GM23338 (cell line): ENCODE results near the gene SH3BP5. TPM values are rescaled to one million over a fixed set of nuclear protein-coding genes. Genes with fewer than 3 reads are reported as not detected.

Experiments used
- ATAC-seq: fragments of 200-7000 bp; cut with Tn5 transposase; 3 replicates; pipeline ENCODE4 v1.9.1; 2020
- DNase-seq: peaks from one replicate; pipeline ENCODE4 v3.0.0-alpha.2; 2015; ENCODE audit warnings: low spot score
- H2AFZ ChIP-seq: fragments of 200-600 bp; sonication (generic); 2 replicates; pipeline ENCODE4 v1.8.0; 2016; ENCODE audit warnings: antibody characterized with exemption, mild to moderate bottlenecking, moderate library complexity
- H3F3A ChIP-seq: fragments of 200-600 bp; sonication (generic); replicated peaks from 2 replicates; pipeline ENCODE4 v1.8.0; 2017; ENCODE audit warnings: antibody characterized with exemption, mixed run types, low read depth
- H3K27ac ChIP-seq: fragments of 200-600 bp; sonication (generic); 2 replicates; pipeline ENCODE4 v1.6.1; 2016; ENCODE audit warnings: low read depth
- H3K27me3 ChIP-seq: fragments of 200-600 bp; sonication (generic); 2 replicates; pipeline ENCODE4 v1.8.0; 2016; ENCODE audit warnings: mild to moderate bottlenecking, mixed run types, moderate library complexity; ENCODE audit not compliant: insufficient read depth
- H3K36me3 ChIP-seq: fragments of 200-600 bp; sonication (generic); 2 replicates; pipeline ENCODE4 v1.8.0; 2016; ENCODE audit warnings: mild to moderate bottlenecking; ENCODE audit not compliant: insufficient read depth
- H3K4me1 ChIP-seq: fragments of 200-600 bp; sonication (generic); 2 replicates; pipeline ENCODE4 v1.8.0; 2016; ENCODE audit warnings: mild to moderate bottlenecking, moderate library complexity; ENCODE audit not compliant: insufficient read depth
- H3K4me2 ChIP-seq: fragments of 200-600 bp; sonication (generic); 2 replicates; pipeline ENCODE4 v1.7.1; 2017; ENCODE audit warnings: mixed run types
- H3K4me3 ChIP-seq: fragments of 200-600 bp; sonication (generic); 2 replicates; pipeline ENCODE4 v1.6.1; 2016; ENCODE audit warnings: mixed run types
- H3K79me2 ChIP-seq: fragments of 200-600 bp; sonication (generic); replicated peaks from 2 replicates; pipeline ENCODE4 v1.8.0; 2017; ENCODE audit warnings: mild to moderate bottlenecking; ENCODE audit not compliant: insufficient read depth
- H3K9me2 ChIP-seq: fragments of 200-600 bp; sonication (generic); 2 replicates; pipeline ENCODE4 v1.8.0; 2017; ENCODE audit not compliant: insufficient read depth
- H4K20me1 ChIP-seq: fragments of 200-600 bp; sonication (generic); replicated peaks from 2 replicates; pipeline ENCODE4 v1.8.0; 2017; ENCODE audit warnings: mild to moderate bottlenecking; ENCODE audit not compliant: insufficient read depth
- H3K27ac Mint-ChIP-seq: 2 replicates; pipeline ENCODE4 v1.8.0; 2020; ENCODE audit warnings: inconsistent platforms, mild to moderate bottlenecking, moderate library complexity, mixed read lengths
- H3K27me3 Mint-ChIP-seq: 3 replicates; pipeline ENCODE4 v1.8.0; 2022; ENCODE audit warnings: low read depth, mild to moderate bottlenecking, moderate library complexity, mixed read lengths, inconsistent platforms; ENCODE audit not compliant: insufficient read depth, poor library complexity
- H3K36me3 Mint-ChIP-seq: 3 replicates; pipeline ENCODE4 v1.8.0; 2021; ENCODE audit warnings: low read depth, mild to moderate bottlenecking, inconsistent platforms, moderate library complexity, mixed read lengths
- H3K4me1 Mint-ChIP-seq: 3 replicates; pipeline ENCODE4 v1.8.0; 2020; ENCODE audit warnings: mild to moderate bottlenecking, inconsistent platforms, mixed read lengths
- H3K4me3 Mint-ChIP-seq: 3 replicates; pipeline ENCODE4 v1.8.0; 2021; ENCODE audit warnings: moderate library complexity, mild to moderate bottlenecking, inconsistent platforms, mixed read lengths
- H3K9me3 Mint-ChIP-seq: 3 replicates; pipeline ENCODE4 v1.8.0; 2020; ENCODE audit warnings: moderate library complexity, mild to moderate bottlenecking, inconsistent platforms, mixed read lengths
- CREB1 ChIP-seq: fragments of 250-450 bp; sonication (Bioruptor Pico); IDR thresholded peaks from 2 replicates; pipeline ENCODE4 v1.5.0; 2020; ENCODE audit warnings: low read depth, mild to moderate bottlenecking, moderate library complexity
- EZH2 ChIP-seq: fragments of 200-600 bp; sonication (generic); IDR thresholded peaks from one replicate; pipeline ENCODE4 v1.8.0; 2017; ENCODE audit warnings: antibody characterized with exemption, mild to moderate bottlenecking, low read depth; ENCODE audit not compliant: unreplicated experiment
- EZH2phosphoT487 ChIP-seq: fragments of 200-600 bp; sonication (generic); IDR thresholded peaks from one replicate; pipeline ENCODE4 v1.8.1; 2018; ENCODE audit warnings: antibody characterized with exemption; ENCODE audit not compliant: unreplicated experiment
- JUNB ChIP-seq: IDR thresholded peaks from one replicate; pipeline ENCODE4 v1.6.1; 2016; ENCODE audit warnings: antibody characterized with exemption; ENCODE audit not compliant: unreplicated experiment
- NANOG ChIP-seq: IDR thresholded peaks from 2 replicates; pipeline ENCODE4 v1.6.1; 2016; ENCODE audit warnings: antibody characterized with exemption, borderline replicate concordance
- POLR2AphosphoS5 ChIP-seq: IDR thresholded peaks from 2 replicates; pipeline ENCODE4 v1.6.1; 2016; ENCODE audit warnings: antibody characterized with exemption, low read depth
- STAT1 ChIP-seq: IDR thresholded peaks from one replicate; pipeline ENCODE4 v1.6.1; 2016; ENCODE audit warnings: antibody characterized with exemption; ENCODE audit not compliant: unreplicated experiment
- ZNF114 ChIP-seq: fragments of 250-450 bp; sonication (Bioruptor Pico); IDR thresholded peaks from 2 replicates; pipeline ENCODE4 v1.5.0; 2020; ENCODE audit warnings: mild to moderate bottlenecking, moderate library complexity
- ZNF331 ChIP-seq: fragments of 250-450 bp; sonication (Bioruptor Pico); IDR thresholded peaks from 2 replicates; pipeline ENCODE4 v1.5.0; 2020; ENCODE audit warnings: low read depth, mild to moderate bottlenecking, moderate library complexity
- polyA plus RNA-seq: library from polyadenylated mRNA; unstranded; fragments of >200 nt; fragmentation: Nextera tagmentation; extraction: Ambion mirVana; gene quantifications from 2 replicates; pipeline ENCODE4 v1.2.1, GENCODE V29; 2016
- total RNA-seq: library from RNA; depleted of rRNA; stranded (reverse); fragments of >200 nt; shearing (Covaris generic); gene quantifications from 2 replicates; pipeline ENCODE4 v1.2.3, GENCODE V29; 2014
- TF ChIP-seq, protein P1 (sequence below): IDR thresholded peaks from one replicate; pipeline ENCODE4 v1.6.1; 2018; ENCODE audit warnings: antibody characterized with exemption; ENCODE audit not compliant: unreplicated experiment
- TF ChIP-seq, protein P2 (sequence below), 2 experiments: fragments of 200-600 bp in 1 of 2; sonication (generic) in 1 of 2; conservative IDR thresholded peaks; 2 replicates each; pipeline versions ENCODE4 v1.5.1 to v1.6.1; 2016 to 2017; ENCODE audit warnings: antibody characterized with exemption in 2 of 2, low read depth in 2 of 2, mild to moderate bottlenecking in 2 of 2, moderate library complexity in 1 of 2
- TF ChIP-seq, protein P3 (sequence below): IDR thresholded peaks from 2 replicates; pipeline ENCODE4 v1.6.1; 2016; ENCODE audit warnings: antibody characterized with exemption

SH3BP5 gene
- total and polyA plus RNA-seq, 2 experiments from 2014 or later: 5.8 to 9.1 TPM

DNA sequence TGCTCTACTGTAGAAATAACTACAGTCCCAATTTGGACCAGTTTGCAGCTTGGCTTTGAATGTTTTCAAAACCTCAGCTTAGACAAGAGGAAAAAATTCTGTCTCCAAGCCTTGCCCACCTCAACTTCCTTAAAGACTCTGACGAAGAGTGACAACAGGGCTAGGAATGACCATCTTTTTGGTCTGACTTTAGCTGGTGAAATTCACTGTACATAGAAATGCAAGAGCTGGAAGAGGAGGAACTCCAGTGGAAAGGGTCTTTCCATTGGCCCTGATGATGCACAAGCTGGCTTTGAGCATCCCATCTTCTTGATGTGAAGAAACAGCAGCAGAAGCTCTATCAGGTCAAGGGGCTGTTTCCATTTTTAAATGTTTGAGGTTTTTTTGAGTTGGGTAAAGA lies 22.7 kb upstream of the SH3BP5 start:
- DNase-seq (no peak), ATAC-seq (no peak)
- Mint-ChIP-seq H3K4me3 (no peak overlapping the region), H3K4me1 (peaks cover 9% of the 10 kb centered on the region), H3K27ac (no peak overlapping the region), H3K9me3 (peaks cover 29% of the 10 kb centered on the region), H3K36me3 (peaks cover 18% of the 10 kb centered on the region), H3K27me3 (peaks cover 5% of the 10 kb centered on the region)
- no peak overlapping the region for H3K4me2 ChIP-seq
- H3K79me2 ChIP-seq: no peaks in the 10 kb centered on the region
- H3K4me1 ChIP-seq: peaks cover 13% of the 10 kb centered on the region
- H3K36me3 ChIP-seq: no peaks in the 10 kb centered on the region
- TF ChIP-seq ZNF114 (CRISPR knock-in tag) (no peak), POLR2AphosphoS5 (no peak), EZH2phosphoT487 (no peak), STAT1 (no peak), JUNB (no peak), NANOG (no peak), EZH2 (no peak), ZNF331 (no peak), CREB1 (CRISPR knock-in tag) (no peak)
- TF ChIP-seq, protein P1, sequence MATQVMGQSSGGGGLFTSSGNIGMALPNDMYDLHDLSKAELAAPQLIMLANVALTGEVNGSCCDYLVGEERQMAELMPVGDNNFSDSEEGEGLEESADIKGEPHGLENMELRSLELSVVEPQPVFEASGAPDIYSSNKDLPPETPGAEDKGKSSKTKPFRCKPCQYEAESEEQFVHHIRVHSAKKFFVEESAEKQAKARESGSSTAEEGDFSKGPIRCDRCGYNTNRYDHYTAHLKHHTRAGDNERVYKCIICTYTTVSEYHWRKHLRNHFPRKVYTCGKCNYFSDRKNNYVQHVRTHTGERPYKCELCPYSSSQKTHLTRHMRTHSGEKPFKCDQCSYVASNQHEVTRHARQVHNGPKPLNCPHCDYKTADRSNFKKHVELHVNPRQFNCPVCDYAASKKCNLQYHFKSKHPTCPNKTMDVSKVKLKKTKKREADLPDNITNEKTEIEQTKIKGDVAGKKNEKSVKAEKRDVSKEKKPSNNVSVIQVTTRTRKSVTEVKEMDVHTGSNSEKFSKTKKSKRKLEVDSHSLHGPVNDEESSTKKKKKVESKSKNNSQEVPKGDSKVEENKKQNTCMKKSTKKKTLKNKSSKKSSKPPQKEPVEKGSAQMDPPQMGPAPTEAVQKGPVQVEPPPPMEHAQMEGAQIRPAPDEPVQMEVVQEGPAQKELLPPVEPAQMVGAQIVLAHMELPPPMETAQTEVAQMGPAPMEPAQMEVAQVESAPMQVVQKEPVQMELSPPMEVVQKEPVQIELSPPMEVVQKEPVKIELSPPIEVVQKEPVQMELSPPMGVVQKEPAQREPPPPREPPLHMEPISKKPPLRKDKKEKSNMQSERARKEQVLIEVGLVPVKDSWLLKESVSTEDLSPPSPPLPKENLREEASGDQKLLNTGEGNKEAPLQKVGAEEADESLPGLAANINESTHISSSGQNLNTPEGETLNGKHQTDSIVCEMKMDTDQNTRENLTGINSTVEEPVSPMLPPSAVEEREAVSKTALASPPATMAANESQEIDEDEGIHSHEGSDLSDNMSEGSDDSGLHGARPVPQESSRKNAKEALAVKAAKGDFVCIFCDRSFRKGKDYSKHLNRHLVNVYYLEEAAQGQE: no peak
- TF ChIP-seq, protein P2, sequence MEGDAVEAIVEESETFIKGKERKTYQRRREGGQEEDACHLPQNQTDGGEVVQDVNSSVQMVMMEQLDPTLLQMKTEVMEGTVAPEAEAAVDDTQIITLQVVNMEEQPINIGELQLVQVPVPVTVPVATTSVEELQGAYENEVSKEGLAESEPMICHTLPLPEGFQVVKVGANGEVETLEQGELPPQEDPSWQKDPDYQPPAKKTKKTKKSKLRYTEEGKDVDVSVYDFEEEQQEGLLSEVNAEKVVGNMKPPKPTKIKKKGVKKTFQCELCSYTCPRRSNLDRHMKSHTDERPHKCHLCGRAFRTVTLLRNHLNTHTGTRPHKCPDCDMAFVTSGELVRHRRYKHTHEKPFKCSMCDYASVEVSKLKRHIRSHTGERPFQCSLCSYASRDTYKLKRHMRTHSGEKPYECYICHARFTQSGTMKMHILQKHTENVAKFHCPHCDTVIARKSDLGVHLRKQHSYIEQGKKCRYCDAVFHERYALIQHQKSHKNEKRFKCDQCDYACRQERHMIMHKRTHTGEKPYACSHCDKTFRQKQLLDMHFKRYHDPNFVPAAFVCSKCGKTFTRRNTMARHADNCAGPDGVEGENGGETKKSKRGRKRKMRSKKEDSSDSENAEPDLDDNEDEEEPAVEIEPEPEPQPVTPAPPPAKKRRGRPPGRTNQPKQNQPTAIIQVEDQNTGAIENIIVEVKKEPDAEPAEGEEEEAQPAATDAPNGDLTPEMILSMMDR (conservative IDR thresholded peaks at IDR 0.05; ENCODE audit: low read depth in 2 of 2): no peak
- TF ChIP-seq, protein P3, sequence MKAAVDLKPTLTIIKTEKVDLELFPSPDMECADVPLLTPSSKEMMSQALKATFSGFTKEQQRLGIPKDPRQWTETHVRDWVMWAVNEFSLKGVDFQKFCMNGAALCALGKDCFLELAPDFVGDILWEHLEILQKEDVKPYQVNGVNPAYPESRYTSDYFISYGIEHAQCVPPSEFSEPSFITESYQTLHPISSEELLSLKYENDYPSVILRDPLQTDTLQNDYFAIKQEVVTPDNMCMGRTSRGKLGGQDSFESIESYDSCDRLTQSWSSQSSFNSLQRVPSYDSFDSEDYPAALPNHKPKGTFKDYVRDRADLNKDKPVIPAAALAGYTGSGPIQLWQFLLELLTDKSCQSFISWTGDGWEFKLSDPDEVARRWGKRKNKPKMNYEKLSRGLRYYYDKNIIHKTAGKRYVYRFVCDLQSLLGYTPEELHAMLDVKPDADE: no peak
- H3K27ac ChIP-seq: no peak overlapping the region
- H4K20me1 ChIP-seq: no peaks in the 10 kb centered on the region
- no peak overlapping the region for H3K4me3 ChIP-seq
- H3F3A ChIP-seq: no peaks in the 10 kb centered on the region
- no peak overlapping the region for H2AFZ ChIP-seq
- no peaks in the 10 kb centered on the region for H3K27me3 ChIP-seq
- peaks cover 3% of the 10 kb centered on the region; the same call in 1 of the 2 replicates for H3K9me2 ChIP-seq
